ENCODE results near the gene TACC2.

GRCh38 chr10:122240401-122240800 lies 251.4 kb downstream of the TACC2 start:
- TF ChIP-seq CTCF (IDR thresholded peaks at IDR 0.05; ENCODE audit: borderline replicate concordance, extremely low read depth, low read length, poor library complexity, severe bottlenecking) (no peak), EZH2 (IDR thresholded peaks at IDR 0.05; ENCODE audit: borderline replicate concordance, low read depth, low read length, severe bottlenecking) (no peak)

All from DND-41 (cell line).